ENCODE data around the gene ZNF597.

DNA sequence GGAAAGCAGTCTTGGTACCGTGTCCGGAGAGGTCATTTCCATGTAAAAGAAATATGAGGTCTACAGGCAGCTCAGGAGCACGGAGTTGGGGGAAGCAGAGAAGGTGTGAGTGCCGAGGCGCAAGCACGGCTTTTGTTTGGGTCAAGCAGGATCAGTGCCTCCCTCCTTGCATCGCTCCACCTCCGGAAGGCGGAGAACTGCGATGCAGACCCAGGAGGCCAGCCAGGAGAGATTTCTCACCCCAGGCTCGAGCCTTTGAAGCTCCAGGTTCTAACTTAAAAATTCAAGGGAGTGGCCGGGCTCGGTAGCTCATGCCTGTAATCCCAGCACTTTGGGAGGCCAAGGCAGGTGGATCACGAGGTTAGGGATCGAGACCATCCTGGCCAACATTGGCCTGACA is 25.2 kb upstream of the ZNF597 start:
- TF ChIP-seq POLR2AphosphoS5 (IDR thresholded peaks at IDR 0.05; ENCODE audit: low read depth, low read length), result no peak
- TF ChIP-seq, protein P1, sequence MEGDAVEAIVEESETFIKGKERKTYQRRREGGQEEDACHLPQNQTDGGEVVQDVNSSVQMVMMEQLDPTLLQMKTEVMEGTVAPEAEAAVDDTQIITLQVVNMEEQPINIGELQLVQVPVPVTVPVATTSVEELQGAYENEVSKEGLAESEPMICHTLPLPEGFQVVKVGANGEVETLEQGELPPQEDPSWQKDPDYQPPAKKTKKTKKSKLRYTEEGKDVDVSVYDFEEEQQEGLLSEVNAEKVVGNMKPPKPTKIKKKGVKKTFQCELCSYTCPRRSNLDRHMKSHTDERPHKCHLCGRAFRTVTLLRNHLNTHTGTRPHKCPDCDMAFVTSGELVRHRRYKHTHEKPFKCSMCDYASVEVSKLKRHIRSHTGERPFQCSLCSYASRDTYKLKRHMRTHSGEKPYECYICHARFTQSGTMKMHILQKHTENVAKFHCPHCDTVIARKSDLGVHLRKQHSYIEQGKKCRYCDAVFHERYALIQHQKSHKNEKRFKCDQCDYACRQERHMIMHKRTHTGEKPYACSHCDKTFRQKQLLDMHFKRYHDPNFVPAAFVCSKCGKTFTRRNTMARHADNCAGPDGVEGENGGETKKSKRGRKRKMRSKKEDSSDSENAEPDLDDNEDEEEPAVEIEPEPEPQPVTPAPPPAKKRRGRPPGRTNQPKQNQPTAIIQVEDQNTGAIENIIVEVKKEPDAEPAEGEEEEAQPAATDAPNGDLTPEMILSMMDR (IDR thresholded peaks at IDR 0.05), result no peak

All from Panc1 (cell line).